ENCODE data around the gene CCDC137.

CCDC137 gene

DNA sequence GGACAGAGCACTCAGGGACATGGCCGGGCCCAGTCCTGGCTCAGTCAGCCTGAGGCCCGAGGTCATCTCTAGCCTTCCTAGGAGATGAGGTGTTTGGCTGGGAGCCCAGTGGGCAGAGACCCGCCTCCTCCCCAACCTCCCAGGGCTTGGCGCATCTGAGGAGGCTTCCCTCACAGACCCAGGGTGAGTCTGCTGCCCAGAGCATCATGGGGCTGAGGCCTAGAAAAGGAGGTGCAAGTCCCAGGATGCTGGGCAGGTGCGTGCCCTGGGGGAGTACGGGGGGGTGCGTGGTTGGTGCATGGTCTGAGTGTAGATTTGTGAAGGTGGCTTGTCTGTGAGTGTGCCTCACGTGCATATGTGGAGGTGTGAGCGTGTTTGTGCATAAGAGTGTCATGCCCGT lies 14.8 kb upstream of the CCDC137 start:
- Histone ChIP-seq H3K4me1 (ENCODE audit: control insufficient read depth, insufficient read depth, low read length, unreplicated experiment) (peaks cover 5% of the 10 kb centered on the region), H2AFZ (ENCODE audit: low read length, unreplicated experiment) (no peak overlapping the region)

DNA sequence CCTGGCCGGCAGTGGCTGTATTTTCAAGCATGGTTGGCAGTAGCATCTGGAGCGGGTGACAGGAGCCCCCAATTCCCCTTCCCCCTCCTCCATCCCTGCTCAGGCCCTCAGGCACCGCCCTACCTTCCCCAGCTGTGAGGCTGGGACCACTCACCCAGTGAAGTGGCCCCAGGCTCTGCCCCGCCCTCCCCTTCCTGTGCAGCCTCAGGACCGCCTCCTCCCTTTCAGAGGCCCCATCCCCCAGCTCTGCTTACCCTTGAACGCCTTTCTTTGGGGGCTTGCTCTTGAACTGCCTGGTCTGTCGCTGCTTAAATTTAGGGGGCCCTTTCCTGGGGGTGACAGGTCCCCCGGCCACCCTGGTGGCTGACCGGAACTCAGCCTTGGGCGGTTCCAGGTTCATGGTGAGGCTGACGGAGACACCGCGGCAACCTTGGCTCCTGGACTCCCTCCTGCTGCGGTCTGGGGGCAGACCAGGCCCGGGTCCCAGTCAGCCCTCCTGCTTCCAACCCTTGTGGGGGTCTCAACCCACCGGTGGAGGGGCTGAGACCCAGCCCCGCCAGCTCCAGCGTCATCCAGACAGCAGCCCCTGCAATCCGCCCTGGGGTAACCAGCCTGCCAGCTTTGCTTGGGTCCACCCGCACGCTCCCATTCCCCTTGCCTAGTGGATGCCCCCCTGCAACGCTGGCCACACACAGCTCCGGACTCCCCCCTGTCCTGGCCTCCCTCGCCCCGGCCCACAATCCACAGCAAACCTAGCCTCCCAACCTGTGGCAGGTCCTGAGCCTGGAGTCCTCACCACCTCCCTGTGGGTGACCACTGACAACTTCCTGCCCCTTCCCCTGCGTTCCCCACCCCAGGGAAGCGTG lies 13.4 kb upstream of the CCDC137 start:
- Histone ChIP-seq H3K4me1 (ENCODE audit: control insufficient read depth, insufficient read depth, low read length, unreplicated experiment) (peaks cover 5% of the 10 kb centered on the region), H3K4me3 (ENCODE audit: low read depth, low read length) (no peak overlapping the region), H3K27ac (ENCODE audit: low read depth, low read length) (no peak overlapping the region), H3K79me2 (ENCODE audit: control insufficient read depth, insufficient read depth, low read length, unreplicated experiment) (no peaks in the 10 kb centered on the region), H3K36me3 (ENCODE audit: insufficient read depth, low read length) (no peaks in the 10 kb centered on the region), H3K27me3 (ENCODE audit: insufficient read depth, low read length) (peaks cover 9% of the 10 kb centered on the region), H2AFZ (ENCODE audit: low read length, unreplicated experiment) (no peak overlapping the region)

More for the DNA sequence above, 14.8 kb upstream of the CCDC137 start:
- Histone ChIP-seq H3K79me2 (ENCODE audit: control insufficient read depth, insufficient read depth, low read length, unreplicated experiment) (no peaks in the 10 kb centered on the region), H3K36me3 (ENCODE audit: insufficient read depth, low read length) (no peaks in the 10 kb centered on the region), H3K4me3 (ENCODE audit: low read depth, low read length) (no peak overlapping the region), H3K27me3 (ENCODE audit: insufficient read depth, low read length) (peaks cover 18% of the 10 kb centered on the region), H3K27ac (ENCODE audit: low read depth, low read length) (no peak overlapping the region)

DNA sequence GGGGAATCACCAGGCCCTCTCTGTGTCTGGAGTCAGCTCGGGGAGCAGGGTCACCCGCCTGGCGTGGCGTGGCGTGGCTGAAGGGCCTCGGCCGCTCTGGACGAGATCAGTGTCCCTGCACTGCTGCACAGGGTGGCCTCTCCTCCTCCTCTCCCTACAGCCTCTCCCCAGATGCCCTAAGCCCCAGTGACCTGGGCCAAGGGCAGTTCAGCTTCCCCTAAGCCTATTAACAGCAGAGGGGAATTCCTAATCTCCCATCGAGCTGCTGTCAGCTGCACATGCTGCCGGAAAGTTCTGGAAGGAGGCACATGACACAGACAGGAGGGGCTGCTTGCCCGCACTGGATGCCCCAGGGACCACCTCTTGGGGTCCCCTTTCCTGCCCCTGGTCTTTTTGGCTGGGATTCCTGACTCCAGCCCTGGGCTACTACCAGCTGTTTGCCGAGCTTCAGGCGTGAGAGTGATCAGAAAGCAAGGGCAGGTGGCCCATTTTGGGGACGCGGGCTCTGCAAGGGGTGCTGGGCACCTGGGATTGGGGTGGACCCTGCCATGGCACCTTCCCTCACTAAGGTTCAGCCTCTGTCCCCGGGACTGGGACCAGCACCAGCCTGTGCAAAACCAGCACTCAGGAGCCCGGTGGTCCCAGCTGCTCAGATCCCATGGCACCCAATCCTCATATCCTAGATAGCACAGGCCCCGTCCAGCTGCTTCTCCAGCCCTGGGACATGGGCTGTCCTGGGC lies 11.0 kb upstream of the CCDC137 start:
- H3K27ac ChIP-seq (ENCODE audit: low read depth, low read length), result no peak overlapping the region

DNA sequence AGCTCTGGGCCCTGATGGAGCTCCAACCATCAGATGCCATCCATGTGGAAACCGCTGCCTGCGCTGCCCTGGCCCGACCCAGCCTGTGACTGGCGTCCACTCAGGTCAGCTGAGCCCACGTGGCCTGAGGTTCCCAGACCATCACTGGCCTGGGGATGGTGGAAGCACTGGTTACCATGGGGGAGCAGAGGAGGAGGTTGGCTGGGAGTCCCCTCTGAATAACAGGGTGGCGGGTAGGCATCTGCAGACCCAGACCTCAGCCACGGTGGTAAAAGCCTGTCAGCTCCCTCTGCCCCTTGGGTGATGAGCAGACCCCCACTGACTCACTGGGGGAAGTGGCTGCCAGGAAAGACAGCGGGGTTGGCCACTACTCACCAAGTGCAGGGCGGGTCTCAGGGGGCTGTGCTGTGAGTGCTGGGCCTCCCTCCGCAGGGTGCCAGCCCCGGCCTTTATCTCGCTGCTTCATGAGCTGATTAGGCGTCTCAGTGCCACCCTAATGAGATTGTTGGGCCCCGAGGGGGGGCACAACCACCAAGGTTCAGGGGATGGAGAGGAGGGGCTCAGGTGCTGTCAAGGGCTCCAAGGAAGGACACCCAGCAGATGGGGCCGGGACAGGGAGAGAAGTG lies 10.3 kb upstream of the CCDC137 start, which contains the start of gene PDE6G:
Gene PDE6G (minus strand): TSS at position 425 of the 626 bp plus-strand sequence. CDS start 3,237 bp downstream, outside the sequence.
- no peak within 1 kb of the TSS for H2AFZ ChIP-seq (ENCODE audit: low read length, unreplicated experiment)
- no peaks in the 10 kb centered on the region for H3K27me3 ChIP-seq (ENCODE audit: insufficient read depth, low read length)
- no peak within 1 kb of the TSS for H3K4me3 ChIP-seq (ENCODE audit: low read depth, low read length)
- H3K36me3 ChIP-seq (ENCODE audit: insufficient read depth, low read length), result no peaks in the 10 kb centered on the region
- H3K27ac ChIP-seq (ENCODE audit: low read depth, low read length), result no peak within 1 kb of the TSS
- H3K79me2 ChIP-seq (ENCODE audit: control insufficient read depth, insufficient read depth, low read length, unreplicated experiment), result no peaks in the 10 kb centered on the region
- H3K4me1 ChIP-seq (ENCODE audit: control insufficient read depth, insufficient read depth, low read length, unreplicated experiment), result peaks cover 3% of the 10 kb centered on the region

More for the DNA sequence above, 11.0 kb upstream of the CCDC137 start:
- Histone ChIP-seq H3K4me1 (ENCODE audit: control insufficient read depth, insufficient read depth, low read length, unreplicated experiment) (peaks cover 5% of the 10 kb centered on the region), H3K79me2 (ENCODE audit: control insufficient read depth, insufficient read depth, low read length, unreplicated experiment) (no peaks in the 10 kb centered on the region), H3K27me3 (ENCODE audit: insufficient read depth, low read length) (no peaks in the 10 kb centered on the region), H3K36me3 (ENCODE audit: insufficient read depth, low read length) (no peaks in the 10 kb centered on the region), H2AFZ (ENCODE audit: low read length, unreplicated experiment) (no peak overlapping the region), H3K4me3 (ENCODE audit: low read depth, low read length) (no peak overlapping the region)

DNA sequence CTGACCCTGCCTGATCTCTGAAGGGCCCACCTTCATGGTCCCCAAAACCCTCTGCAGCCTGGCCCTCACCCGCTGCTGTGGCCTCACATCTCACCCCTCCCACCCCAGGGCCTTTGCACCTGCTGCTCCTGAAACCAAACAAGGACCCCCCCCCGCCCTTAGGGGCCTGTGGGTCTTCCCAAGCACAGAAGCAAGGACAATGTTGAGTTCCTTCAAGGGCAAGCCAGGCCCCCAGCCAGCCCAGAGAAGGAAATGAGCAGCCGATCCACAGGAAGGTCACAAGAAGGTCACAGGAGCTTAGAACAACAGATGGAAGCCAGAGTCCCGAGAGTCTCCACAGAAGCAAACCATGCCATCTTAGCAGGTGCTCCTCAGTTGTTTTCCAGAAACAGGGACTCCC lies 9.7 kb upstream of the CCDC137 start:
- Histone ChIP-seq H3K4me1 (ENCODE audit: control insufficient read depth, insufficient read depth, low read length, unreplicated experiment) (no peaks in the 10 kb centered on the region), H3K27me3 (ENCODE audit: insufficient read depth, low read length) (no peaks in the 10 kb centered on the region), H3K36me3 (ENCODE audit: insufficient read depth, low read length) (no peaks in the 10 kb centered on the region), H3K79me2 (ENCODE audit: control insufficient read depth, insufficient read depth, low read length, unreplicated experiment) (no peaks in the 10 kb centered on the region), H3K27ac (ENCODE audit: low read depth, low read length) (no peak overlapping the region), H2AFZ (ENCODE audit: low read length, unreplicated experiment) (no peak overlapping the region), H3K4me3 (ENCODE audit: low read depth, low read length) (no peak overlapping the region)

DNA sequence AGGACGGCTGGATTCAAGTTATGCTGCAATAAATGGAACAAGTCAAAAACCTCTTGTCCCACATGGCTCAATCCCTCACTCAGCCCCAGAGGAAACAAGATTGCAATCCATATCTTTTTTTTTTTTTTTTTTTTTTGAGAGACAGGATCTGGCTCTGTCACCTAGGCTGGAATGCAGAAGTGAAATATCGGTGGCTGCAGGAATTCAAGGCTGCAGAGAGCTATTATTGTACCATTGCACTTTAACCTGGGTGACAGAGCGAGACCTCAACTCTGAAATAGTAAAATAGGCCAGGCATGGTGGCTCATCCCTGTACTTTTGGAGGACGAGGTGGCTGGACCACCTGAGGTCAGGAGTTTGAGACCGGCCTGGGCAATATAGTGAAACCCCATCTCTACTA lies 7.5 kb upstream of the CCDC137 start:
- no peak overlapping the region for H3K27ac ChIP-seq (ENCODE audit: low read depth, low read length)
- no peaks in the 10 kb centered on the region for H3K79me2 ChIP-seq (ENCODE audit: control insufficient read depth, insufficient read depth, low read length, unreplicated experiment)
- H2AFZ ChIP-seq (ENCODE audit: low read length, unreplicated experiment), result no peak overlapping the region
- no peaks in the 10 kb centered on the region for H3K36me3 ChIP-seq (ENCODE audit: insufficient read depth, low read length)
- H3K27me3 ChIP-seq (ENCODE audit: insufficient read depth, low read length), result no peaks in the 10 kb centered on the region
- H3K4me1 ChIP-seq (ENCODE audit: control insufficient read depth, insufficient read depth, low read length, unreplicated experiment), result no peaks in the 10 kb centered on the region
- no peak overlapping the region for H3K4me3 ChIP-seq (ENCODE audit: low read depth, low read length)

DNA sequence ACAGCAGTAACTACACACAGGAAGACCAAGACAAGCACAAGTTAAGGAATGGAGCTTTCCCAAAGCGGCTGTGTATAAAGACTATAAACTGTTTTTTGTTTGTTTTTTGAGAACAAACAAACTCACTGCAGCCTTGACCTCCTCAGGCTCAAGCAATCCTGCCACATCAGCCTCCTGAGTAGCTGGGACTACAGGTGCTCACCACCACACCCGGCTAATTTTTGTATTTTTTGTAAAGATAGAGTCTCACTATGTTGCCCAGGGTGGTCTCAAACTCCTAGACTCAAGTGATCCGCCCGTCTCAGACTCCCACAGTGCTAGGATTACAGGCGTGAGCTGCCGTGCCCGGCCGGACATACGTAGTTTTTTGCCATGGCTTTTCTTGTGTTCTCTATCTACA lies 6.1 kb upstream of the CCDC137 start:
- Histone ChIP-seq H3K4me3 (ENCODE audit: low read depth, low read length) (no peak overlapping the region), H3K79me2 (ENCODE audit: control insufficient read depth, insufficient read depth, low read length, unreplicated experiment) (peaks cover 9% of the 10 kb centered on the region), H3K27me3 (ENCODE audit: insufficient read depth, low read length) (no peaks in the 10 kb centered on the region), H3K27ac (ENCODE audit: low read depth, low read length) (no peak overlapping the region), H2AFZ (ENCODE audit: low read length, unreplicated experiment) (no peak overlapping the region), H3K4me1 (ENCODE audit: control insufficient read depth, insufficient read depth, low read length, unreplicated experiment) (peaks cover 6% of the 10 kb centered on the region), H3K36me3 (ENCODE audit: insufficient read depth, low read length) (no peaks in the 10 kb centered on the region)

DNA sequence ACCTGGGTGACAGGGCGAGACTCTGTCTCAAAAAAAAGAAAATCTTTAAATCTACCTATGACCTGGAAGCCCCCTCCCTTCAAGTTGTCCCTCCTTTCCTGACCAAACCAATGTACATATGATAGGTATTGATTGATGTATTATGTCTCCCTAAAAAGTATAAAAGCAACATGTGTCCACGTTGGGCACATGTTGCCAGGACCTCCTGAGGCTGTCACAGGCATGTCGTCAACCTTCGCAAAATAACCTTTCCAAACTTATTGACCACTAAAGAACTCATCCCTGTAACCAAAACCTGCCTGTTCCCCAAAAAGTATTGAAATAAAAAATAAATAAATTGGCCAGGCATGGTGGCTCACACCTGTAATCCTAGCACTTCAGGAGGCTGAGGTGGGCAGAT lies 4.5 kb upstream of the CCDC137 start:
- no peaks in the 10 kb centered on the region for H3K36me3 ChIP-seq (ENCODE audit: insufficient read depth, low read length)
- H3K27ac ChIP-seq (ENCODE audit: low read depth, low read length), result no peak overlapping the region
- no peak overlapping the region for H2AFZ ChIP-seq (ENCODE audit: low read length, unreplicated experiment)
- H3K4me3 ChIP-seq (ENCODE audit: low read depth, low read length), result no peak overlapping the region
- H3K27me3 ChIP-seq (ENCODE audit: insufficient read depth, low read length), result no peaks in the 10 kb centered on the region
- peaks cover 16% of the 10 kb centered on the region for H3K79me2 ChIP-seq (ENCODE audit: control insufficient read depth, insufficient read depth, low read length, unreplicated experiment)
- peaks cover 9% of the 10 kb centered on the region for H3K4me1 ChIP-seq (ENCODE audit: control insufficient read depth, insufficient read depth, low read length, unreplicated experiment)

DNA sequence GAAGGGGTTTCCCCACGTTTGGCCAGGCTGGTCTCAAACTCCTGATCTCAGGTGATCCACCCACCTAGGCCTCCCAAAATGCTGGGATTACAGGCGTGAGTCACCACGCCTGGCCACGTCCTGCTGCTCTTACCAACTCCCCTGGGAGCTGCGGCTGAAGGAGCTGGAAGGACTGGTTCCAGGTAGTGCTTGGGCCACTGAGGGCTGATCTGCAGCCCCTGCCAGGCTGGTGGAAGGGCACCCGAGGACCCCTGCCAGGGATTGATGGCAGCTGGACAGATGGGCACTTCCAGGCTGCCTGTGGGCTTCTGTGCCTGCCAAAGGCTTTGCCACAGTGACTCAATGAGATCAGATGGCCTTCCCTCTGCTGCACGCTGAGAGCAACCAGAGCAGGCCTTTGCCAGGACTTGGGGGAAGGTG lies 2.5 kb upstream of the CCDC137 start:
- Histone ChIP-seq H3K27me3 (ENCODE audit: insufficient read depth, low read length) (no peaks in the 10 kb centered on the region), H3K4me1 (ENCODE audit: control insufficient read depth, insufficient read depth, low read length, unreplicated experiment) (peaks cover 17% of the 10 kb centered on the region), H2AFZ (ENCODE audit: low read length, unreplicated experiment) (no peak overlapping the region), H3K27ac (ENCODE audit: low read depth, low read length) (no peak overlapping the region), H3K36me3 (ENCODE audit: insufficient read depth, low read length) (no peaks in the 10 kb centered on the region), H3K79me2 (ENCODE audit: control insufficient read depth, insufficient read depth, low read length, unreplicated experiment) (peaks cover 27% of the 10 kb centered on the region), H3K4me3 (ENCODE audit: low read depth, low read length) (no peak overlapping the region)

DNA sequence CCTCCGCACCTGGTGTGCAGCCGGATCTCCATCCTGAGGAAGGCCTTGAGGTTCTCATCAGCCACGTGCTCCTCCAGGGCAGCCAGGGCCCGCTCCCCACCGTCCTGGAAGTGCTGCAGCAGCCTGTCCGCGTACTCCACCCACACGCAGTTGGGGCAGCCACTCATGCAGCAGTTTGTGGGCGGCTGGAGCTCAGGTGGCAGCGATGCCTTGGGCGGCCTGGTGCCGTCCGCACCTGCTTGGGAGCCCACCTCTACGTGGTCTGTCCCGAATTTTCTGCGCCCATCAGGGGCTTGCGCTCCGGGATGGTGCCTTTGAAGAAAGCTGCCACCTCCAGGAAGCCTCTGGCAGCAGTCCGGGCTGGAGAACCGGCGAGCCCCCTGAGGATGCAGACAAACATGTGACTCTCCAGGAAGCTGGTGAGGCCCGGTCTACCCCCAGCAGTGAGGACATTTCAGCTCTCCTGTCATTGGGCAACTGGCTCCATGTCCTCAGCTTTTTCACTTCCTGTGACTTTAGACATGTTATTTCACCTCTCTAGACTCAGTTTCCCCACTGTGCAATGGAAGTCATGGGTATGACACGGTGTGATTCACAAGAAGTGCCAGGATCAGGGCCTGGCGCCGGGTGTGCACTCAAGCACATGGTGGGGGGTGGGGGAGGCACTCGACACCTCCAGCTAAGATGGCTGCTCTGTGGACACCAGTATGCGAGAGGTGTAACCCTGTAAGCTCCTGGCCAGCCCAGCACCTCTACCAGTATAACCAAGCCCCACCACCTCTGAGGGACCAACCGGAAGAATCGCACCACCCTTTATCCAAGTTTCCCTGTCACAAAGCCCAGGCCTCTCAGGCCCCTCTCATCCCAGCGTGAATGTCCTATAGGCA lies 1.1 kb upstream of the CCDC137 start:
- H3K27me3 ChIP-seq (ENCODE audit: insufficient read depth, low read length), result no peaks in the 10 kb centered on the region
- peak overlapping the region; percentile 85 for H3K4me3 ChIP-seq (ENCODE audit: low read depth, low read length)
- H3K4me1 ChIP-seq (ENCODE audit: control insufficient read depth, insufficient read depth, low read length, unreplicated experiment), result peaks cover 17% of the 10 kb centered on the region
- H3K36me3 ChIP-seq (ENCODE audit: insufficient read depth, low read length), result peaks cover 3% of the 10 kb centered on the region; the same call in 1 of the 2 replicates
- H2AFZ ChIP-seq (ENCODE audit: low read length, unreplicated experiment), result peak overlapping the region; percentile 19
- peak overlapping the region; percentile 57 for H3K27ac ChIP-seq (ENCODE audit: low read depth, low read length)
- peaks cover 32% of the 10 kb centered on the region for H3K79me2 ChIP-seq (ENCODE audit: control insufficient read depth, insufficient read depth, low read length, unreplicated experiment)
